ENCODE measurements around the gene CLEC16A.
A peak's percentile ranks its signal among the peaks of the same experiment; 100 is the strongest.

Gene CLEC16A

GRCh38 chr16:11045846-11046245, 101.5 kb downstream of the CLEC16A start:
- DNase-seq, result no peak

- DNase-seq, result no peak
Observed at GRCh38 chr16:11046382-11046931, 102.1 kb downstream of the CLEC16A start.

- DNase-seq, result peak; percentile 69
Observed at GRCh38 chr16:11047057-11047456, 102.7 kb downstream of the CLEC16A start.

- no peak for DNase-seq
Observed at GRCh38 chr16:11047939-11048800, 103.8 kb downstream of the CLEC16A start.

- DNase-seq, result no peak
Observed at GRCh38 chr16:11049396-11050059, 105.2 kb downstream of the CLEC16A start.

GRCh38 chr16:11050536-11050935, 106.2 kb downstream of the CLEC16A start:
- no peak for DNase-seq

GRCh38 chr16:11050944-11051343, 106.6 kb downstream of the CLEC16A start:
- DNase-seq, result no peak

- DNase-seq, result no peak
Observed at GRCh38 chr16:11051430-11051829, 107.1 kb downstream of the CLEC16A start.

- no peak for DNase-seq
Observed at GRCh38 chr16:11051879-11052808, 107.8 kb downstream of the CLEC16A start.

GRCh38 chr16:11053916-11054460, 109.6 kb downstream of the CLEC16A start:
- DNase-seq, result no peak

GRCh38 chr16:11056090-11056992, 112.0 kb downstream of the CLEC16A start:
- DNase-seq, result no peak

GRCh38 chr16:11056993-11057649, 112.8 kb downstream of the CLEC16A start:
- no peak for DNase-seq

- DNase-seq, result no peak
Observed at GRCh38 chr16:11057711-11058345, 113.5 kb downstream of the CLEC16A start.

GRCh38 chr16:11058832-11059231, 114.5 kb downstream of the CLEC16A start:
- DNase-seq, result no peak

- no peak for DNase-seq
Observed at GRCh38 chr16:11059588-11059987, 115.2 kb downstream of the CLEC16A start.

- DNase-seq, result no peak
Observed at GRCh38 chr16:11060364-11060763, 116.0 kb downstream of the CLEC16A start.

GRCh38 chr16:11060842-11061241, 116.5 kb downstream of the CLEC16A start:
- DNase-seq, result no peak

- no peak for DNase-seq
Observed at GRCh38 chr16:11061629-11062270, 117.4 kb downstream of the CLEC16A start.

GRCh38 chr16:11063448-11064201, 119.3 kb downstream of the CLEC16A start:
- peak; percentile 62 for DNase-seq

All from eye (tissue), 1 donor.